Endothelial cell of umbilical vein (primary cell): ENCODE measurements around the gene SETD1A.

Source experiments
- EZH2 ChIP-seq: IDR thresholded peaks from 2 replicates; pipeline ENCODE4 v1.6.1; 2012; ENCODE audit warnings: borderline replicate concordance, low read depth, mild to moderate bottlenecking, moderate library complexity, low read length, inconsistent platforms; ENCODE audit not compliant: severe bottlenecking
- FOS ChIP-seq: IDR thresholded peaks from 2 replicates; pipeline ENCODE4 v1.6.1; 2011; ENCODE audit warnings: mild to moderate bottlenecking, low read length, moderate library complexity, borderline replicate concordance; ENCODE audit not compliant: insufficient read depth
- JUN ChIP-seq: IDR thresholded peaks from 2 replicates; pipeline ENCODE4 v1.6.1; 2011; ENCODE audit warnings: borderline replicate concordance, low read depth; ENCODE audit not compliant: insufficient read length, insufficient read depth
- POLR2A ChIP-seq: IDR thresholded peaks from 2 replicates; pipeline ENCODE4 v1.6.1; 2012; ENCODE audit warnings: low read depth, mild to moderate bottlenecking, control low read depth, low read length
- POLR2AphosphoS5 ChIP-seq: IDR thresholded peaks from 2 replicates; pipeline ENCODE4 v1.6.1; 2012; ENCODE audit warnings: low read depth, mild to moderate bottlenecking, control low read depth, low read length, moderate library complexity; ENCODE audit not compliant: insufficient read depth
- TF ChIP-seq, protein P1 (sequence below), 2 donors: IDR thresholded peaks; 1 replicate in 1 of 2; 2 replicates in 1 of 2; pipeline ENCODE4 v1.5.1; 2011; ENCODE audit warnings: low read length in 2 of 2, mild to moderate bottlenecking in 2 of 2, moderate library complexity in 2 of 2, control low read depth in 1 of 2, inconsistent platforms in 1 of 2, low read depth in 1 of 2; ENCODE audit not compliant: insufficient read depth in 1 of 2; ENCODE audit errors: extremely low read depth in 1 of 2

DNA sequence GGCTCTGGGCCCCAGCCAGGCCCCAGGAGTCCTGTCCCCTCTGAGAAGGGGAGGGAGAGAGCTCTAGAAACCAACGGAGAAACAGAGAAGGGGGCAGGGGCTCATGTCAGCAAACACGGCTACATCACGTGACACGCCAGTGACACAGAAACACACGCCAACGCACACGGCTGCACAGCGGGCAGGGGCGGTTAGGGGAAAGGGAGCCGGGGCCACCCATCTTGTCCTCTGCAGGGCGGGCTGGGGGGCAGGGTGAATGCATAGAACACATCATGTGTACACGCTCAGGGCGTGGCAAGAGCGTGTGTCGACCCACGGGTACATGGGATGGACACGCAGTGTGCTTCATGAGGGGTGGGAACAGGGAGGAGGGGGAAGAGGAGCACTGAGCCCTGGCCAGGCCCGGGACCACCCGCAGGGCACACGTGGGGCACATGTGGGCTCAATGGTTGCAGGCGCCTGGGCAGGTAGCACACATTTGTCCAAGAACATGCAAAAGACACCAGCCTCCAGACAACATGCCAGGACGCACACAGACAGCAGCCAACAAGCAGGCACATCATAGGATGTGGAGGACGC, 32.0 kb downstream of the SETD1A start:
- TF ChIP-seq POLR2AphosphoS5 (no peak), POLR2A (no peak), FOS (no peak), JUN (no peak), EZH2 (no peak)
- TF ChIP-seq, protein P1, sequence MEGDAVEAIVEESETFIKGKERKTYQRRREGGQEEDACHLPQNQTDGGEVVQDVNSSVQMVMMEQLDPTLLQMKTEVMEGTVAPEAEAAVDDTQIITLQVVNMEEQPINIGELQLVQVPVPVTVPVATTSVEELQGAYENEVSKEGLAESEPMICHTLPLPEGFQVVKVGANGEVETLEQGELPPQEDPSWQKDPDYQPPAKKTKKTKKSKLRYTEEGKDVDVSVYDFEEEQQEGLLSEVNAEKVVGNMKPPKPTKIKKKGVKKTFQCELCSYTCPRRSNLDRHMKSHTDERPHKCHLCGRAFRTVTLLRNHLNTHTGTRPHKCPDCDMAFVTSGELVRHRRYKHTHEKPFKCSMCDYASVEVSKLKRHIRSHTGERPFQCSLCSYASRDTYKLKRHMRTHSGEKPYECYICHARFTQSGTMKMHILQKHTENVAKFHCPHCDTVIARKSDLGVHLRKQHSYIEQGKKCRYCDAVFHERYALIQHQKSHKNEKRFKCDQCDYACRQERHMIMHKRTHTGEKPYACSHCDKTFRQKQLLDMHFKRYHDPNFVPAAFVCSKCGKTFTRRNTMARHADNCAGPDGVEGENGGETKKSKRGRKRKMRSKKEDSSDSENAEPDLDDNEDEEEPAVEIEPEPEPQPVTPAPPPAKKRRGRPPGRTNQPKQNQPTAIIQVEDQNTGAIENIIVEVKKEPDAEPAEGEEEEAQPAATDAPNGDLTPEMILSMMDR (IDR thresholded peaks at IDR 0.05; ENCODE audit: extremely low read depth in 1 of 2, insufficient read depth in 1 of 2, low read depth in 1 of 2, low read length in 2 of 2), result no peak
